Lower leg skin (tissue), 4 donors: ENCODE data around the gene ACAD10. TPM values are rescaled to one million over a fixed set of nuclear protein-coding genes. Genes with fewer than 3 reads are reported as not detected.

Experiments
- DNase-seq, 2 donors: peaks; one replicate each; pipeline ENCODE4 v3.0.0-alpha.2; 2019; ENCODE audit warnings: low spot score in 2 of 2
- H3K4me3 ChIP-seq: fragments of 200-600 bp; sonication (generic); 2 replicates; pipeline ENCODE4 v1.5.1; 2017; ENCODE audit warnings: mild to moderate bottlenecking, low read depth; ENCODE audit not compliant: poor library complexity, severe bottlenecking
- POLR2A ChIP-seq, 2 donors: fragments of 450-650 bp; IDR thresholded peaks; one replicate each; pipeline ENCODE4 v1.6.1; 2016 to 2017; ENCODE audit warnings: antibody characterized with exemption in 2 of 2, mild to moderate bottlenecking in 1 of 2, moderate library complexity in 1 of 2
- WGBS, 2 donors: methylation state at CpG; one replicate each; pipeline ENCODE4 v1.1.5; 2018; 5-methylcytosine and 5-hydroxymethylcytosine counted together
- intact Hi-C: fragments of 100-400 bp; cut with DNase I; formaldehyde crosslinking; loops from one replicate; pipeline ENCODE4 v1.15.0; 2023; ENCODE audit warnings: low total_unique reads
- total RNA-seq, 4 donors: library from RNA; depleted of rRNA; stranded (reverse); fragments of >200 nt; gene quantifications; one replicate each; pipeline ENCODE4 v1.1.0, GENCODE V29; 2016
- TF ChIP-seq, protein P1 (sequence below), 3 donors: fragments of 450-650 bp; IDR thresholded peaks; one replicate each; pipeline ENCODE4 v1.5.1; 2016; ENCODE audit warnings: antibody characterized with exemption in 3 of 3, mild to moderate bottlenecking in 3 of 3, moderate library complexity in 2 of 3

Gene ACAD10
- total RNA-seq, 4 donors from 2014 or later: 23.1 to 40.5 (median 24.3) TPM

GRCh38 chr12:111656016-111656415 lies 29.8 kb upstream of the ACAD10 start:
- TF ChIP-seq, protein P1, sequence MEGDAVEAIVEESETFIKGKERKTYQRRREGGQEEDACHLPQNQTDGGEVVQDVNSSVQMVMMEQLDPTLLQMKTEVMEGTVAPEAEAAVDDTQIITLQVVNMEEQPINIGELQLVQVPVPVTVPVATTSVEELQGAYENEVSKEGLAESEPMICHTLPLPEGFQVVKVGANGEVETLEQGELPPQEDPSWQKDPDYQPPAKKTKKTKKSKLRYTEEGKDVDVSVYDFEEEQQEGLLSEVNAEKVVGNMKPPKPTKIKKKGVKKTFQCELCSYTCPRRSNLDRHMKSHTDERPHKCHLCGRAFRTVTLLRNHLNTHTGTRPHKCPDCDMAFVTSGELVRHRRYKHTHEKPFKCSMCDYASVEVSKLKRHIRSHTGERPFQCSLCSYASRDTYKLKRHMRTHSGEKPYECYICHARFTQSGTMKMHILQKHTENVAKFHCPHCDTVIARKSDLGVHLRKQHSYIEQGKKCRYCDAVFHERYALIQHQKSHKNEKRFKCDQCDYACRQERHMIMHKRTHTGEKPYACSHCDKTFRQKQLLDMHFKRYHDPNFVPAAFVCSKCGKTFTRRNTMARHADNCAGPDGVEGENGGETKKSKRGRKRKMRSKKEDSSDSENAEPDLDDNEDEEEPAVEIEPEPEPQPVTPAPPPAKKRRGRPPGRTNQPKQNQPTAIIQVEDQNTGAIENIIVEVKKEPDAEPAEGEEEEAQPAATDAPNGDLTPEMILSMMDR (IDR thresholded peaks at IDR 0.05): no peak
- TF ChIP-seq POLR2A (IDR thresholded peaks at IDR 0.05): no peak
- intact Hi-C loops: no loop called here
- no peak for DNase-seq
- 94 to 95% methylated on average over 4 of the region's 4 CpGs for WGBS, 2 donors
- H3K4me3 ChIP-seq: no peak overlapping the region

DNA sequence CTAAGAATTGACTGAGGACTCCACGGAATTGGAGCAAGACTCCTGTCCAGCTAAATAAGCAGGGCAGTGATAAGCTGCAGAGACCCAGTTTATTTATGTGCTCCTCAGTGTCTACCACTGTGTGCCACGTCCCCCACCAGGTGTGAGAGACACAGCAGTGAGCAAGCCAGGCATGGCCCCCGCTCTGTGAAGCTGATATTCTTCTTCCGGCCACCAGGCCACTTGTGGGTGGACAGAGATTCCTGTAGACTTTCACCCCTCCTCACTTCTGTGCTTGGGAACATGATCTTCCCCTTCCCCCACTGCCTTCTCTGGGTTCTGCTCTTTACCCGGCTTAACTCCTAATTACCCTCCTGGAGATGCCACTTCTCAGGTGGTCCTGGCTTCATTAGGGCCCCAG lies 21.4 kb upstream of the ACAD10 start:
- intact Hi-C loops: no loop called here
- H3K4me3 ChIP-seq: no peak overlapping the region
- 80 to 87% methylated on average over 5 of the region's 5 CpGs for WGBS, 2 donors
- TF ChIP-seq, protein P1 (IDR thresholded peaks at IDR 0.05): no peak
- TF ChIP-seq POLR2A (IDR thresholded peaks at IDR 0.05): no peak
- DNase-seq: no peak

DNA sequence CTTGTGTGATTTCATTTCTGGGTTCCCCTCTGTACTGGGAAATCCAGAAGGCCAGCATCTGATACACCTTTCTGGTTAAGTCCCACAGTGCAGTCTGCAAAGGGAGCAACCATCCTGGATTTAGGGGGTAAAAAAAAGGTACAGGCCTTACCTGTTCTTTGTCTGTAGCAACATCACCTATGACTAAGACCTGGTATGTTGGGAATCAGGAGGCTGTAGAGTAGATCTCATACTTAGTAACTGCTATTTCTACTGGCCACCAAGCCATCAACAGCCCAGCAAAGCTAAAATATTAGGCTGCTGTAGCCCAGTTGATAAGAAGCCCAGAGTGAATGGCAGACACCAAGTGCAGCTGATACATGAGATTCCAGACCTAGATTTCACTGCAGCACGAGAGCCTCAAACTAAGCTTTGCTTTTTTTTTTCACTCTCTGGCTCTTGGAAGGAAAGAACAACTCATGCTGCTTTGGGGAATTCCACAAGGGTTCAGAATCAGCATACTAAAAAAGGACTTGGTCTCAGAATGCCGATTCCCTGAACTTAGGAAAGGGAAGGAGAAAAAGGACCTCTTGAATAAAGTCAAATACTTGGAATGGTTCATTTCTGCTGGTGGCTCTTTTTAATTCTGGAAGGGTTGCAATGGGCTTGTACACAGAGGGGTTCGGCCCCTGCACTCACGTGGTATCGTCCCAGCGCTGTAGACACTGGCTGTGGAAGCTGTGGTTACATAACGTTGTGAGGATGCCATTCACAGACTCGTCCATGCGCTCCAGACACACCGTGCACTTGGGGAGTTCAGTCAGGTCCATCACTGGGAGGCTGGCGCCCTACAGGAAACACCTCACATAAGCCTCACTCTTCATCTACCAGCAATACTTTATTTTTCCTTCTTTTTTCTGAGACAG lies 20.6 kb upstream of the ACAD10 start:
- no peak overlapping the region for H3K4me3 ChIP-seq
- TF ChIP-seq POLR2A (IDR thresholded peaks at IDR 0.05): no peak
- TF ChIP-seq, protein P1 (IDR thresholded peaks at IDR 0.05): no peak
- DNase-seq: no peak
- intact Hi-C loops: no loop called here
- WGBS, 2 donors: 85 to 87% methylated on average over 11 of the region's 11 CpGs

- 90 to 91% methylated on average over 10 of the region's 10 CpGs for WGBS, 2 donors
- H3K4me3 ChIP-seq: no peak overlapping the region
- TF ChIP-seq, protein P1 (IDR thresholded peaks at IDR 0.05): no peak
- no peak for TF ChIP-seq POLR2A (IDR thresholded peaks at IDR 0.05)
- intact Hi-C loops: no loop called here
- DNase-seq: no peak
Observed at GRCh38 chr12:111672822-111673381, 13.0 kb upstream of the ACAD10 start.

- TF ChIP-seq, protein P1 (IDR thresholded peaks at IDR 0.05): no peak
- no peak for TF ChIP-seq POLR2A (IDR thresholded peaks at IDR 0.05)
- no peak for DNase-seq
- 77 to 79% methylated on average over 3 of the region's 3 CpGs for WGBS, 2 donors
- no peak overlapping the region for H3K4me3 ChIP-seq
- intact Hi-C loops: no loop called here
Observed at GRCh38 chr12:111673503-111673902, 12.3 kb upstream of the ACAD10 start.
